A673 (cell line): ENCODE measurements around the gene LCE1D. TPM values are rescaled to one million over a fixed set of nuclear protein-coding genes. Genes with fewer than 3 reads are reported as not detected.

Source experiments
- BruUV-seq: library from RNA; stranded (reverse); fragments of 400-500 nt; replicated peaks from 2 replicates; lab custom pipeline; 2021; lab: Mats Ljungman, UMichigan
- CTCF ChIA-PET: fragments of 300-600 bp; sonication (Branson Sonifier 250); formaldehyde crosslinking; loops from one replicate; lab custom pipeline; 2022; ENCODE audit warnings: antibody characterized with exemption; lab: Charles Lee
- POLR2A ChIA-PET: fragments of 300-600 bp; sonication (Branson Sonifier 250); formaldehyde crosslinking; loops from one replicate; lab custom pipeline; 2022; ENCODE audit warnings: antibody characterized with exemption; ENCODE audit not compliant: low non-redundant PET; lab: Charles Lee
- DNase-seq: peaks from one replicate; pipeline ENCODE4 v3.0.0-alpha.2; 2015; ENCODE audit warnings: low spot score
- H3K27ac ChIP-seq: fragments of 200-600 bp; sonication (generic); 2 replicates; pipeline ENCODE4 v1.5.1; 2016; ENCODE audit warnings: mixed run types, low read depth, mild to moderate bottlenecking, mixed read lengths, antibody characterized with exemption, low read length; ENCODE audit not compliant: poor library complexity, severe bottlenecking
- H3K27me3 ChIP-seq: fragments of 200-600 bp; sonication (generic); replicated peaks from 2 replicates; pipeline ENCODE4 v1.6.1; 2017; ENCODE audit warnings: mixed run types, low read depth, mild to moderate bottlenecking, mixed read lengths, antibody characterized with exemption, low read length; ENCODE audit not compliant: insufficient read depth, poor library complexity
- H3K36me3 ChIP-seq: fragments of 200-600 bp; sonication (generic); 2 replicates; pipeline ENCODE4 v1.6.1; 2016; ENCODE audit warnings: mixed run types, mild to moderate bottlenecking, mixed read lengths, antibody characterized with exemption, low read length; ENCODE audit not compliant: insufficient read depth, poor library complexity, severe bottlenecking
- H3K4me1 ChIP-seq: fragments of 200-600 bp; sonication (generic); 2 replicates; pipeline ENCODE4 v1.6.1; 2017; ENCODE audit warnings: mixed run types, mild to moderate bottlenecking, mixed read lengths, antibody characterized with exemption, low read length; ENCODE audit not compliant: insufficient read depth, poor library complexity, severe bottlenecking
- H3K4me3 ChIP-seq: fragments of 200-600 bp; sonication (generic); 2 replicates; pipeline ENCODE4 v1.5.1; 2016; ENCODE audit warnings: low read depth, mixed run types, mild to moderate bottlenecking, mixed read lengths, low read length; ENCODE audit not compliant: poor library complexity, severe bottlenecking
- H3K9me3 ChIP-seq: fragments of 200-600 bp; sonication (generic); 2 replicates; pipeline ENCODE4 v1.6.1; 2016; ENCODE audit warnings: mixed run types, low read depth, mild to moderate bottlenecking, mixed read lengths, antibody characterized with exemption, low read length; ENCODE audit not compliant: poor library complexity, severe bottlenecking
- EZH2 ChIP-seq: fragments of 200-600 bp; sonication (generic); IDR thresholded peaks from 2 replicates; pipeline ENCODE4 v1.6.1; 2017; ENCODE audit warnings: borderline replicate concordance, low read depth, mild to moderate bottlenecking, mixed read lengths, antibody characterized with exemption, low read length; ENCODE audit not compliant: poor library complexity, severe bottlenecking
- intact Hi-C: fragments of 100-400 bp; cut with micrococcal nuclease; formaldehyde crosslinking; loops from one replicate; pipeline ENCODE4 v1.10.0; 2022; ENCODE audit not compliant: unreplicated experiment
- total RNA-seq: library from RNA; stranded (reverse); gene quantifications from 2 replicates; pipeline ENCODE4 v1.2.3, GENCODE V29; 2021
- TF ChIP-seq, protein P1 (sequence below): fragments of 300-800, 200-600 bp; sonication (generic); conservative IDR thresholded peaks from 2 replicates; pipeline ENCODE4 v1.5.1; 2017; ENCODE audit warnings: low read depth, mild to moderate bottlenecking, antibody characterized with exemption, low read length, moderate library complexity, mixed read lengths

LCE1D gene
- total RNA-seq, 1 experiment from 2014 or later = not detected

DNA sequence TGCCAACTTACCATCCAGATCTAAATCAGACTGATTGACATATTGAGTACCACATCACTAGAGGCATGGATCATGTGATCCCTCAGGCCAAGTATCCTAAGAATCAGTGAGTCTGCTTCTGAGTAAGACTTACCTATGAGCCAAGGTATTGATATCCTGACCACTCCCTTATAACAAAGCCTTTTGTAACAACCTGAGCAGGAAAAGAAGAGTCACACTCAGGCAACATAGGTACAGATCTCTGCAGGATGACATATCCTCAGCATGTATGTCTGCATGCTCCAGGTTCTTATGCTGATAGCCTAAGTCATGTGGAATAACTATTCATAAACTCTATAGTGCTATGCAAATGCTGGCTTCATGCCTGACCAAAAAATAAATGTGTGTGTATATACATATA is 28.4 kb downstream of the LCE1D start:
- BruUV-seq = no TSS peak
- intact Hi-C loops = no loop called here
- H3K36me3 ChIP-seq = no peaks in the 10 kb centered on the region
- TF ChIP-seq EZH2 = no peak
- TF ChIP-seq, protein P1, sequence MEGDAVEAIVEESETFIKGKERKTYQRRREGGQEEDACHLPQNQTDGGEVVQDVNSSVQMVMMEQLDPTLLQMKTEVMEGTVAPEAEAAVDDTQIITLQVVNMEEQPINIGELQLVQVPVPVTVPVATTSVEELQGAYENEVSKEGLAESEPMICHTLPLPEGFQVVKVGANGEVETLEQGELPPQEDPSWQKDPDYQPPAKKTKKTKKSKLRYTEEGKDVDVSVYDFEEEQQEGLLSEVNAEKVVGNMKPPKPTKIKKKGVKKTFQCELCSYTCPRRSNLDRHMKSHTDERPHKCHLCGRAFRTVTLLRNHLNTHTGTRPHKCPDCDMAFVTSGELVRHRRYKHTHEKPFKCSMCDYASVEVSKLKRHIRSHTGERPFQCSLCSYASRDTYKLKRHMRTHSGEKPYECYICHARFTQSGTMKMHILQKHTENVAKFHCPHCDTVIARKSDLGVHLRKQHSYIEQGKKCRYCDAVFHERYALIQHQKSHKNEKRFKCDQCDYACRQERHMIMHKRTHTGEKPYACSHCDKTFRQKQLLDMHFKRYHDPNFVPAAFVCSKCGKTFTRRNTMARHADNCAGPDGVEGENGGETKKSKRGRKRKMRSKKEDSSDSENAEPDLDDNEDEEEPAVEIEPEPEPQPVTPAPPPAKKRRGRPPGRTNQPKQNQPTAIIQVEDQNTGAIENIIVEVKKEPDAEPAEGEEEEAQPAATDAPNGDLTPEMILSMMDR = no peak
- no peak overlapping the region for H3K4me3 ChIP-seq
- H3K27ac ChIP-seq = no peak overlapping the region
- POLR2A ChIA-PET = no interaction called here
- H3K27me3 ChIP-seq = peaks cover 54% of the 10 kb centered on the region
- DNase-seq = no peak
- CTCF ChIA-PET = no interaction called here
- H3K9me3 ChIP-seq = no peaks in the 10 kb centered on the region
- H3K4me1 ChIP-seq = no peaks in the 10 kb centered on the region

DNA sequence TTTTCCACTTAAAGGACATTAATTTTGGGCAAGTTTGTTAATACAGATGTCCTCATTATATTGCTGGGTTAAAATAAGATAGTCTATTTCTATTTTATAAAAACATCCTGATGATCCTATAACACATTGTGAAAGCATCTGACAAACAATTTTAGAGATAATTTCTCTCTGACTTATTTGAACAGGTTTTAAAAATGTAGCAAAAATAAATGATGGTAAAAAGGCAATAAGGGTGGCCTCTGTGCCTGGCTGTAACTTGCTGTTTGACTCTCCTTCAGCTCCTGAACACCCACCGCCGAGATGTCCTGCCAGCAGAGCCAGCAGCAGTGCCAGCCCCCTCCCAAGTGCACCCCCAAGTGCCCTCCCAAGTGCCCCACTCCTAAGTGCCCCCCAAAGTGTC is 30.7 kb downstream of the LCE1D start, which contains the start of gene LCE1A:
LCE1A (plus strand) TSS at position 301 of the 400 bp plus-strand sequence; CDS start at position 301, 0 bp downstream.
- no peak within 1 kb of the TSS for H3K4me3 ChIP-seq
- H3K36me3 ChIP-seq = no peaks in the 10 kb centered on the region
- no TSS peak for BruUV-seq
- POLR2A ChIA-PET = no interaction called here
- intact Hi-C loops = no loop called here
- CTCF ChIA-PET = no interaction called here
- no peak within 1 kb of the TSS for H3K27ac ChIP-seq
- TF ChIP-seq, protein P1 = no peak
- no peak for TF ChIP-seq EZH2
- no peaks in the 10 kb centered on the region for H3K9me3 ChIP-seq
- H3K27me3 ChIP-seq = peaks cover 54% of the 10 kb centered on the region
- no peaks in the 10 kb centered on the region for H3K4me1 ChIP-seq
- no peak for DNase-seq

DNA sequence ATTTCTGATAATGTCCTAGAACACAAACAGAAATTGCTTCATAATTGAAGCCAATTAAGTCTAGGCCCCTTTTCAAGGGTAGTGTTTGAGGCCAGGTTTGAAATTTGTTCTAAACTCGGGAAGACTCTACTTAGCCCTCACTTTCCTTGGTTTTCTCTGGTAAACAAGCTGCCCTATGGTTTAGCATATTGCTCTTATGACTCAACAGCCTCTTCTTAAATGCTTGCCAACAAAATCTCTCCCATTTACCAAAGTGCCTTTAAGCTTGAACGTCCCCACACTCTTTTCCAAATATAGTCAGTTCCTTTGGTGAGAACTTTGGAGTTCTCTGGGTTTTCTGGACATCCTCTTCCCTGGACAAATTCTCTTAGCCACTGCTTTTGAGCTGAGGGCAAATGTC is 40.3 kb downstream of the LCE1D start:
- Histone ChIP-seq H3K4me3 (no peak overlapping the region), H3K36me3 (no peaks in the 10 kb centered on the region), H3K27ac (no peak overlapping the region), H3K27me3 (peaks cover 9% of the 10 kb centered on the region), H3K9me3 (no peaks in the 10 kb centered on the region), H3K4me1 (no peaks in the 10 kb centered on the region)
- DNase-seq = no peak
- no peak for TF ChIP-seq EZH2
- TF ChIP-seq, protein P1 = no peak
- ChIA-PET CTCF (no interaction called here), POLR2A (no interaction called here)
- intact Hi-C loops = no loop called here
- BruUV-seq = no TSS peak
